ENCODE data around the gene ZFHX3.
A peak's percentile ranks its signal among the peaks of the same experiment; 100 is the strongest.
"Not testable (repeated sequence)": the region's sequence is repeated elsewhere in the genome, so short reads cannot be mapped to it uniquely, and the experiment has no call there.

ZFHX3 gene, protein sequence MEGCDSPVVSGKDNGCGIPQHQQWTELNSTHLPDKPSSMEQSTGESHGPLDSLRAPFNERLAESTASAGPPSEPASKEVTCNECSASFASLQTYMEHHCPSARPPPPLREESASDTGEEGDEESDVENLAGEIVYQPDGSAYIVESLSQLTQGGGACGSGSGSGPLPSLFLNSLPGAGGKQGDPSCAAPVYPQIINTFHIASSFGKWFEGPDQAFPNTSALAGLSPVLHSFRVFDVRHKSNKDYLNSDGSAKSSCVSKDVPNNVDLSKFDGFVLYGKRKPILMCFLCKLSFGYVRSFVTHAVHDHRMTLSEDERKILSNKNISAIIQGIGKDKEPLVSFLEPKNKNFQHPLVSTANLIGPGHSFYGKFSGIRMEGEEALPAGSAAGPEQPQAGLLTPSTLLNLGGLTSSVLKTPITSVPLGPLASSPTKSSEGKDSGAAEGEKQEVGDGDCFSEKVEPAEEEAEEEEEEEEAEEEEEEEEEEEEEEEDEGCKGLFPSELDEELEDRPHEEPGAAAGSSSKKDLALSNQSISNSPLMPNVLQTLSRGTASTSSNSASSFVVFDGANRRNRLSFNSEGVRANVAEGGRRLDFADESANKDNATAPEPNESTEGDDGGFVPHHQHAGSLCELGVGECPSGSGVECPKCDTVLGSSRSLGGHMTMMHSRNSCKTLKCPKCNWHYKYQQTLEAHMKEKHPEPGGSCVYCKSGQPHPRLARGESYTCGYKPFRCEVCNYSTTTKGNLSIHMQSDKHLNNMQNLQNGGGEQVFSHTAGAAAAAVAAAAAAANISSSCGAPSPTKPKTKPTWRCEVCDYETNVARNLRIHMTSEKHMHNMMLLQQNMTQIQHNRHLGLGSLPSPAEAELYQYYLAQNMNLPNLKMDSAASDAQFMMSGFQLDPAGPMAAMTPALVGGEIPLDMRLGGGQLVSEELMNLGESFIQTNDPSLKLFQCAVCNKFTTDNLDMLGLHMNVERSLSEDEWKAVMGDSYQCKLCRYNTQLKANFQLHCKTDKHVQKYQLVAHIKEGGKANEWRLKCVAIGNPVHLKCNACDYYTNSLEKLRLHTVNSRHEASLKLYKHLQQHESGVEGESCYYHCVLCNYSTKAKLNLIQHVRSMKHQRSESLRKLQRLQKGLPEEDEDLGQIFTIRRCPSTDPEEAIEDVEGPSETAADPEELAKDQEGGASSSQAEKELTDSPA (N-terminal part only)

DNA sequence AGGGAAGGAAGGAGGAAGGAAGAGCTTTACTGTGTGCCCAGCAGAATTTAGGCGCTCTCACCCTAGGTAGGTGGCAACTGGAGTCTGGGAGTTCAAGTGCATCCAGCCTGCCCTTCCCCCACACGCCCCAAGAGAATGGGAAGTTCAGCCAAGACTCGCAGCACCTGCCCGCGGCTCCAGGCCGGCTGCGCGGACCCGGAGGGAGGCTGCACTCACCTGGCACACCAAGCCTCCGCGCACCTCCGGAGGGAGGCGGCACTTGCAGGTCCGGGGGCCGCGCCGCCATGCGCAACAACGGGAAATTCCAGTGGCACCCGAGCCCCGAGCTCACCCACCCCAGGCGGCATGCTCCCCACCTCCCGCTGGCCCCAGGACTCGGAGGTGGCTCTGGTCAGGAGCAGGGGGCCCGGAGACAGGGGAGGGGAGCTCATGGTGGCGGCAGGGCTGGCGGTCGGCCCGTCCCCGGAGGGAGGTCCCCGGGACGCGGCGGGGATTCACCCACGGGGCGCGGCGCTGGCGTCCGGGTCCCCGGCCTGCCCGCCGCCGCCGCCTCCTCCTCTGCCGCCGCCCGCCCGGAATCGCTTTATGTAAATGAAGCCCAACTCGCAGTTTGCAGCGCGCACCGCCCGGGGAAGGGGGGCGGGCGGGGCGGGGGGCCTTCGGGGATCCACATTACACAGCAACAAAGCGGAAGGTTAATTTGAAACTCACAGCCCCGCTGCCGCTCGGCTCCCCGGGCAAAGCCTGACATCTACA lies at the start of gene ZFHX3:
Gene ZFHX3, minus strand, starts transcription at position 593 of the 756 bp plus-strand sequence. CDS start 87,983 bp downstream, outside the sequence.
- DNase-seq (ENCODE audit: low read depth) = no peak

DNA sequence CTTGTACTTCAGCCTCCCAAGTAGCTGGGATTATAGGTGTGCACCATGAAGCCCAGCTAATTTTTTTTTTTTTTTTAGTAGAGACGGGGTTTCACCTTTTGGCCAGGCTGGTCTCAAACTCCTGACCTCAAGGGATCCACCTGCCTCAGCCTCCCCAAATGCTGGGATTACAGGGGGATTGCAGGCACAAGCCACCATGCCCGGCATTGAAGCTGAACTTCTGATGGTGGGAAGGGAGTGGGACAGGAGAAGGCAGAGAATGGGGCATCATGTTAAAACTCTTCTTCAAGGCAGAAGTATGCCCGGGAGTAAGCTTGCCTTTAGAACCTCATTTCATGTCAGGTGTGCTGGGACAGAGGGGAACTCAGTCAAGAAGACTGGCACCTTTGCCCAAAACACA lies 48.6 kb upstream of the ZFHX3 start:
- no peak for DNase-seq (ENCODE audit: low read depth)

GRCh38 chr16:73095885-73096421 lies 48.0 kb upstream of the ZFHX3 start:
- no peak for DNase-seq (ENCODE audit: low read depth)

DNA sequence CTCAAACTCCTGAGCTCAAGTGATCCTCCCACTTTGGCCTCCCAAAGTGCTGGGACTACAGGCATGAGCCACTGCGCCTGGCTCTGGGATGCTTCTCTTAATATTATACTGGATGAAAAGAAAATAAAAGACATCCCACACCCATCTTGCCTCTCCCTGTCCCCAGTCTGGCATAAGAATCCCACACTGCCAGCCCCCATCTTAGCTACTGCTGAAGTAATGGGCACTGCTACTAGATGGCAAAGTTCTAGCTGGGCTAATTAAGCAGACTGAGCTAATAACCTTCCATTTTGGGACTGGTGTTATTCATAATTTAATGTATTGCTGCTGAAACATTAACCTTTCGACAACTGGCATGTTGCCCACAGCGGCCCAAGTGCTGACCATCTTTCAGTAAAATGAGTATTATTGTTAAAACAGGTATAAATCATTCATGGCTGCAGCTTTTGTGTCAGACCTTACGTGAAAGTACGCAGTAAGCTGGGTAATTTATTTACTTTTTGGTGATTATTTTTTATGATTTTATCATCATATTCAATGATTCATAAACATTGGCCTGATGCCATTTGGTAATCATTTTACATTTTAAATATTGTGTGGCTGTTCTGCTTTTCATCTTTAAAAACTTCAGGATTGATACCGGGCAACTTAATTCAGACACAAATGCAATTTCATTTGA lies 47.4 kb upstream of the ZFHX3 start:
- DNase-seq (ENCODE audit: low read depth) = no peak

GRCh38 chr16:73094371-73094770 lies 46.4 kb upstream of the ZFHX3 start:
- DNase-seq (ENCODE audit: low read depth) = no peak

- DNase-seq (ENCODE audit: low read depth) = no peak
Measured at GRCh38 chr16:73093146-73094144, 45.5 kb upstream of the ZFHX3 start.

GRCh38 chr16:73092236-73092781 lies 44.4 kb upstream of the ZFHX3 start:
- no peak for DNase-seq (ENCODE audit: low read depth)

DNA sequence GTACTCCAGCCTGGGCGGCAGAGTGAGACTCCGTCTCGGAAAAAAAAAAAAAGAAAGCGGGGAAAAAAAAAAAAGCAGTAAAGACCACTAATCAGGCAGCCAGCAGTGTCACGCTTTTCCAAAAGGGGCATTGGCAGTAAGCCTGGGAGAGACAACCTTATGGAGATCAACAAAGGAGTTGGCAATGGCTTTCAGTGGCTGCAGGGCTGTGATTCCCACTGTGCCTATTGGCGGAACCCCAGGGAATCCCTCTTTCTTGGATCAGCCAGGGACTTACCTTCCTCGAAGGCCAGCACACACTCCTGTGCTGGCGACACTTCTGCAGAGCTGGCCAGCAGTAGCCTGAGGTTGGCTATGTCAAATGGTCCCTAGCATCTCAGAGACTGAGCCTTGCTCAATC lies 43.2 kb upstream of the ZFHX3 start:
- DNase-seq (ENCODE audit: low read depth) = no peak

- no peak for DNase-seq (ENCODE audit: low read depth)
Measured at GRCh38 chr16:73089420-73089819, 41.5 kb upstream of the ZFHX3 start.

DNA sequence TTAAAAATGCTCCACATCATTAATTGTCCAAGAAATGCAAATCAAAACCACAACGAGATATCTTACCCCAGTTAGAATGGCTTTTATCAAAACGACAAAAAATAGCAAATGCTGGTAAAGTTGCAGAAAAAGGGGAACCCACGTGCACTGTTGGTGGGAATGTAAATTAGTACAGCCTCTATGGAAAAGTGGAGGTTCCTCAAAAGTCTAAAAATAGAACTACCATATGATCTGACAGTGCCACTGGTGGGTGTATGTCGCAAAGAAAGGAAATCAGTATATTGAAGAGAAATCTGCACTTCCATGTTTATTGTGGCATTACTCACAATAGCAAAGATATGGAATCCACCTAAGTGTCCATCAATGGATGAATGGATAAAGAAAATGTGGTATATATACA lies 38.2 kb upstream of the ZFHX3 start:
- no peak for DNase-seq (ENCODE audit: low read depth)

DNA sequence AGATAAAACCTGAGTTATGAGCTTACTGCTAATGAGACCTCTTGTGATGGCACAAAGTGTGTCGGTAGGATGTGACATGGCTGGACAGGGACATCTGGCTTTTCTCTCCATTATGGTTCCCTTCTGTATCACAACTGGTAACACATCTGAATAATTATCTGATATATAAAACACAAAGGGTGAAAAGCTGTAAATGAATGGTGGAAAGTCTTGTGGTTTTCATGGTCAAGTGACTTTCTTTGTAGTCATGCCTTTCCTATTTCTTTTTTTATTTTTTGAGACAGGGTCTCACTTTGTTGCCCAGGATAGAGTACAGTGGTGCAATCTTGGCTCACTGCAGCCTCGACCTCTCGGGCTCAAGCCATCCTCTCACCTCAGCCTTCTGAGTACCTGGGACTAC lies 35.3 kb upstream of the ZFHX3 start:
- DNase-seq (ENCODE audit: low read depth) = no peak

DNA sequence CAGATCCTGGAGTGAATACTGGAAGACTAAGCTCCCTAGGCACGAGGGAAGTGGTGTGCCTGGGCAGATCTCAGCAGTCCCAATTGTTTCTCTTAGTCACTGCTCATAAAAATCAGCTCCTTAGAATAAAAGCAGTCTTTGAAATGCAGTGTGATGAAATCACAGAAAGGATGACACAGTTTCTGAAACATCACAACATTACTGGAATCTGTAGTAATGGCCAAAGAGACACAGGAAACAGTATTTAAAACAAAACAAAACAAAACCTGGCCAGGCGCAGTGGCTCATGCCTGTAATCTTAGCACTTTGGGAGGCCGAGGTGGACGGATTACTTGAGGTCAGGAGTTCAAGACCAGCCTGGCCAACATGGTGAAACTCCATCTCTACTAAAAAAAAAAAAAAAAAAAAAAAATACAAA lies 34.7 kb upstream of the ZFHX3 start:
- DNase-seq (ENCODE audit: low read depth) = peak; percentile 96

GRCh38 chr16:73080931-73081330 lies 33.0 kb upstream of the ZFHX3 start:
- no peak for DNase-seq (ENCODE audit: low read depth)

GRCh38 chr16:73076324-73076810 lies 28.4 kb upstream of the ZFHX3 start:
- no peak for DNase-seq (ENCODE audit: low read depth)

DNA sequence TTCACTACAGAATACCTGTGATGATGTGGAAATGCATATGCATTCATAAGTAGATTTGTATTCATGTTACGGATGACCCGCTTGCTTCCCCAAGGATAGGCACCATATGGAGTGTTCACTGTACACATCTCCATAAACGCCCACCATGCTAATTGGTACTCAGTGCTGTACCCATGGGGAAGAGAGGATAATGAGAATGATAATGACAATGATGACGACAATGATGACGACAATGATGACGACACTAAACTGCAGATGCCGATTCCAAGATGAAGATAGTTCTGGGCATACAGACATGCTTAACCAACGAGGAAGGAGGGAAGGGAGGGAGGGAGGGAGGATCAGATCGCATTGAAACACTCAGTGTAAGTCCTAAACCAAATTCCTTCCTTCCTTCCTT lies 26.5 kb upstream of the ZFHX3 start:
- no peak for DNase-seq (ENCODE audit: low read depth)

- DNase-seq (ENCODE audit: low read depth) = not testable (repeated sequence)
Measured at GRCh38 chr16:73072051-73072450, 24.1 kb upstream of the ZFHX3 start.

- no peak for DNase-seq (ENCODE audit: low read depth)
Measured at GRCh38 chr16:73071131-73071940, 23.4 kb upstream of the ZFHX3 start.

DNA sequence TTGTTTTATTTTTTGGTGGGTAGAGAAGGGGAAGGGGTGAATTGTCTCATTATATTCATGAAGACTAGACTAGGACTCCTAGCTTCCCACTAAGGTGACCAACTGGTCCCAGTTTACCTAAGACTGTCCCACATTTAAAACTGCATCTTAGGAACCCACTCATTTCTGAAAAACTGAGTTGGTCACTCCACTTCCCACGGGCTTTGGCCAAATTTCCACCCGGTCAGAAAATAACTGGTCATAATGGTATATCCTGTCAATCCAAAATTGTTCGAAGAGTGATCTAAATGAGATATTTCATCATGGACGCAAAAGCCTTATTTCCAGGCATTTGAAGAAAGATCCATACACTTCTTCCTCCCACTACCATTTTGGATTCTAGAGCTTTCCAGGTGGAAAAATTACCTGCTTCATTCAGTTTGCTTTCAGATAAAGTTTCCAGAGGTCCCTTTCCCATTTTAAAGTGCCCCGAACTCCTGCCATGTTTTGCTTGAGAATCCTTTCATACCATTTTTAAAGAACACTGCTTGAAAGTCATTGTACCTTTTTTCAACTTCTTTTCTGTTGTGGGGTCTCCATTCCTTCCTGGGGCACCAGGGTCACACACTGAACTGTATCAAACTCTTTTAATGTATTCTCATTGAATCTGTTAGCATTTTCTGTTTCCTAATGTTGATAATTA lies 21.8 kb upstream of the ZFHX3 start:
- no peak for DNase-seq (ENCODE audit: low read depth)

All from GM04504 (cell line).